ENCODE measurements around the gene ZNF726. TPM values are rescaled to one million over a fixed set of nuclear protein-coding genes. Genes with fewer than 3 reads are reported as not detected.
"Not testable (repeated sequence)": the region's sequence is repeated elsewhere in the genome, so short reads cannot be mapped to it uniquely, and the experiment has no call there.

Gene ZNF726
- total RNA-seq, 2 donors from 2014 or later, result 0.81 to 2.8 TPM

GRCh38 chr19:23925285-23925684 lies 10.6 kb downstream of the ZNF726 start:
- DNase-seq (ENCODE audit: low spot score), result no peak
- intact Hi-C loops (cut with DNase I), result no loop called here

- DNase-seq (ENCODE audit: low spot score), result no peak
- intact Hi-C loops (cut with DNase I), result no loop called here
Measured at GRCh38 chr19:23932878-23933277, 18.2 kb downstream of the ZNF726 start.

- intact Hi-C loops (cut with DNase I); DNase-seq (ENCODE audit: low spot score): not testable (repeated sequence)
Measured at GRCh38 chr19:23937031-23937430, 22.3 kb downstream of the ZNF726 start.

DNA sequence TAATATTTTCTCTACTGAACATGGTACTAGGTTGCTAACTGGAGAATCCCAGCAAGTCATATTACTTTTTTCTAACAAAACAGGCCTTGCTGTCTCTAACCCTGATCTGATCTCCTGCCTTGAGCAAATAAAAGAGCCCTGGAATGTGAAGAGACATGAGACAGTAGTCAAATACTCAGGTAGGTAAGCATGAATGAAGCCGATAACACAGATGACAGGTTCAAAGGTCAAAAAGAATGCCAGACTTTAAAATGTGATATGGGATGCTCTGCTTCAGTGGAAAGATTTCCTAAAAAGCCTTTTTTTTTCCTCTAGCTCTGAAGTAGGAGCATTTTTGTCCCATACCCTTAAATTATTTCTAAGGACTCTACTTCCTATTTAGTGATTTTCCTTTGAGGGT lies 28.7 kb downstream of the ZNF726 start:
- intact Hi-C loops (cut with DNase I), result no loop called here

DNA sequence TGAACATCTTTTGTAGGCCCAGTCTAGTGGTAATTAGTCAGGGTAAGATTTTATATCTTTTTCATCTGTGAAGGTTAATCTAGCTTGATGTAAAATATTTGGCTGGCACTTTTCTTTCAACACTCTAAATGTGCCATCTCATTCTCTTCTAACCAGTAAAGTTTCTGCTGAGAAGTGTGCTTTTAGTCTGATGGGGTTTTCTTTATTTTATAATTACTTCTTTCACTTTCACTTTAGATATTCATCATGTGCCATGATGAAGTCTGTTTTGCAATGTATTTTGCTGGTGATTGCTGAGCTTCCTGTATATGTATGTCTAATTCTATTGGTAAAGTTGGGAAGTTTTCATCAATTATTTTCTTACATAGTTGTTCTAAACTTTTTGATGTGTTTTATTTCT lies 31.9 kb downstream of the ZNF726 start:
- no peak for DNase-seq (ENCODE audit: low spot score)
- intact Hi-C loops (cut with DNase I), result no loop called here

More for the DNA sequence above, 28.7 kb downstream of the ZNF726 start:
- no peak for DNase-seq (ENCODE audit: low spot score)

GRCh38 chr19:23949611-23950010 lies 34.9 kb downstream of the ZNF726 start:
- intact Hi-C loops (cut with DNase I), result no loop called here
- DNase-seq (ENCODE audit: low spot score), result no peak

DNA sequence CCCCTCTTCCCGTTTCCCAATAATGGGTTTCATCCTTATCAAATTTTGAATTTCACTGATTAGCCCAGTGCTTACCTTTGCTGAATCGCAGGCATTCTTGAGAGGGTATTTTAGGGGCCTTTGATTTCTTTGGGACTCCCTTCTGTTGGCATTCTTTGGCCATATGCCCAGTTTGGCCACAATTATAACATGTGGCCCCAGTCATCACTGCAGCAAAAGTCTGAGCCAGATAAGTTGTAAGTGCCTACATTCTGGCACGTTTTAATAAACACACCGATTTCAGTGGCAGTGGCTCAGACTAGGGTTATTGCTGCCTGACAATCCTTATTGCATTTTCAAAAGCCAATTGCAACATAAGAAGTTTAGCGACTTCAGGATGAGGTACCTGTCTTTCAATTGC lies 41.4 kb downstream of the ZNF726 start:
- intact Hi-C loops (cut with DNase I), result no loop called here
- no peak for DNase-seq (ENCODE audit: low spot score)

DNA sequence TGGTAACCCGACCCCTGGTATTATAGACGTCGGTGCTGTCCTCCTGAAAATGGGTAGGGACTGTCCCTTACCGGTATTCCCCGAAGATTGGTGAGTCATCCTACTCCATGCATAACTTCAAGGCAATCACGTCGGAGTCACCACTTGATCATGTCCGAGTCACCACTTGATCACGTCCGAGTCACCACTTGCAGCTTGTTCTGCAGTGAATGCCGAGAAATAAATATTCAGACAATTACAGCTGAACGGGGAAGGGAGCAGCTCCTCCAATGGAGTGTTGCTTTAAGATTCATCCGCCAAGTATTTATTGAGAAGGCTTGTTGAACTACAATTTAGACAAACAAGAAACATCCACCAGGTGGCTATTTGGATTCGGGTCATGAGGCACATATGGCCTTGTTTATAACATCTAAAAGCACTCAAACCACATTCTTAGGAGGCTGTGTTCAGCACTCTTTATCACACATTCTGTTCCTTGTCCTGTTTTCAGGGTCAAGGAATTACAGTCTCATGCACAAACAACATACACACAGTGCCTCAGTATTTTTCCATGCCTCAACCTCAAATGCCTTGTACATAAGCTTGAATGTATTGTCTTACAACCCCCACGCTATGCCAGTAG lies 43.1 kb downstream of the ZNF726 start:
- intact Hi-C loops (cut with DNase I), result no loop called here
- DNase-seq (ENCODE audit: low spot score), result no peak

DNA sequence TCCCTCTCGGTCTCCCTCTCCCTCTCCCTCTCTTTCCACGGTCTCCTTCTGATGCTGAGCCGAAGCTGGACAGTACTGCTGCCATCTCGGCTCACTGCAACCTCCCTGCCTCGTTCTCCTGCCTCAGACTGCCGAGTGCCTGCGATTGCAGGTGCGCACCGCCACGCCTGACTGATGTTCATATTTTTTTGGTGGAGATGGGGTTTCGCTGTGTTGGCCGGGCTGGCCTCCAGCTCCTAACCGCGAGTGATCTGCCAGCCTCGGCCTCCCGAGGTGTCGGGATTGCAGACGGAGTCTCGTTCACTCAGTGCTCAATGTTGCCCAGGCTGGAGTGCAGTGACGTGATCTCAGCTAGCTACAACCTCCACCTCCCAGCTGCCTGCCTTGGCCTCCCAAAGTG lies 48.7 kb downstream of the ZNF726 start:
- DNase-seq (ENCODE audit: low spot score); intact Hi-C loops (cut with DNase I): not testable (repeated sequence)

- DNase-seq (ENCODE audit: low spot score); intact Hi-C loops (cut with DNase I): not testable (repeated sequence)
Measured at GRCh38 chr19:23963881-23964280, 49.2 kb downstream of the ZNF726 start.

GRCh38 chr19:23964334-23964733 lies 49.6 kb downstream of the ZNF726 start:
- DNase-seq (ENCODE audit: low spot score); intact Hi-C loops (cut with DNase I): not testable (repeated sequence)

DNA sequence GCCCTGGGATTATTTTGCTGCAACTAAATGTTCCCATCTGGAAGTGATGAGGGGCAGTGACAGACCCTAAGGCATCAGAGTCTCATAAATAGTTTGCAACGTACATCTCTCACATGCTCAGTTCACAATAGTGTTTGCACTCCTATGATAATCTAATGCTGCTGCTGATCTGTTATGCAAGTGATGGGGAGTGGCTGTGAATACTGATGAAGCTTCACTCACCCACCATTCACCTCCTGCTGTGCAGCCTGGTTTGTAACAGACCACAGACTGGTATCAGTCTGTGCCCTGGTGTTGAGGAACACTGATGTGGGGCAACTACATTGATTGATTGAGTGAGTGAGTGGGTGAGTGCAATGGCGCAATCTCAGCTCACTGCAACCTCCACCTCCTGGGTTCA lies 54.9 kb downstream of the ZNF726 start:
- intact Hi-C loops (cut with DNase I), result loop anchor here in 1 of 2 donors (5.0 kb wide), 1 partner anchor 92 kb away; no protein-coding TSS in a partner anchor
- no peak for DNase-seq (ENCODE audit: low spot score)

GRCh38 chr19:23971598-23971997 lies 56.9 kb downstream of the ZNF726 start:
- intact Hi-C loops (cut with DNase I), result no loop called here
- no peak for DNase-seq (ENCODE audit: low spot score)

DNA sequence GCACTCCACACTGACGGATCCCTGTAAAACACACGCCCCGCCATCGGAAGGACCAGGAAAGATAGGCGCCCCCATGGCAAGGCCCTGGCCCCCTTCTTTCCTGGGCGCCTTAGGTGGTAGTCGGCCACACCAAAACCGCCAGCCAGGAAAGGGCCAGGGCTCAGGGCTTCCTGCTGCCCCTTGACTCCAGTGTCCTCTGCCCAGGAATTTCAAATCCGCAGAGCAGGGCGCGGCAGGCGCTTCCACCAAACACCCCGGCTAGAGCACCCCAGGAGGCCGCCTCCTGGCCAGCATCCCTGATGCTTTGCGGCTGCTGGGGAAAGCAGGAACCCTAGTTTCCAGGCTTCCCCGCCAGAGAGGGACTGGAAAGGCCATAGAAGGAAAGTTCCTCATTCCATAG lies 57.5 kb downstream of the ZNF726 start:
- intact Hi-C loops (cut with DNase I), result no loop called here
- DNase-seq (ENCODE audit: low spot score), result no peak

GRCh38 chr19:23974941-23975340 lies 60.3 kb downstream of the ZNF726 start:
- DNase-seq (ENCODE audit: low spot score), result no peak
- intact Hi-C loops (cut with DNase I), result no loop called here

DNA sequence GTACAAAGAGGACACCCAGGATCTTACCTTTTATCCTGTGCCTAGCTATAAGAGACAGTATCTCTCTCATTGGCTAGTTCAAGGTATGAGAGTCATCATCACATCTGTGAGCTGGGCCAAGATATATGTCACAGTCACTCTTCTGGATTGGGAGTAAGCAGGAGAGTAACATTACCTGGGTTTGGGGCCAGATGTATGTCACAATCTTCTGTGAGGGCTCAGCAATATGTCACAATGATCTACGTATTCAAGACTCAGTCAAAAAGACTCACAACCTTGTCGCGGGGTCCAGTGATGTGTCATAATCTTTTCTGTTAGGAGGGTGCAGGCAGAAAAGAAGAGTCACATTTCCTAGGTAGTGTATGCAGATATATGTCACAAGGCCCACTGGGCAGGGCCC lies 61.9 kb downstream of the ZNF726 start:
- DNase-seq (ENCODE audit: low spot score); intact Hi-C loops (cut with DNase I): not testable (repeated sequence)

DNA sequence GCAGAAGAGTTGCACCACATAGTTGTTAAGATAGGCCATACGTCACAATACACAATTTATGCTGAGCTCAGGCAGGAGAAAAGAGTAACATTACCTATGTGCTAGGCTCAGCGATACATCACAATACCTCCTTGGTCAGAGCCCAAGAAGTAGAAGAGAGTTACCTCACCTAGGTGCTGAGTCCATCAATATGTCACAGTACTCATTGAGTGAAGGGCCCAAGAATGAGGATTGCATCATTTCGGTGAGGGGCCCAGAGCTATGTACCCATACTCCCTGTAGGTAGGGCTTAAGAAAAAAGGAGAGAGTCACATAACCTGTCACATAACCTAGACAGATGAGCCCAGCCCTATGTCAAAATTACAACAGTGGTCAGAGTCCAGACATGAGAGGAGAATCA lies 62.6 kb downstream of the ZNF726 start:
- DNase-seq (ENCODE audit: low spot score); intact Hi-C loops (cut with DNase I): not testable (repeated sequence)

- DNase-seq (ENCODE audit: low spot score), result no peak
- intact Hi-C loops (cut with DNase I), result no loop called here
Measured at GRCh38 chr19:23978068-23978467, 63.4 kb downstream of the ZNF726 start.

- intact Hi-C loops (cut with DNase I), result no loop called here
Measured at GRCh38 chr19:23980805-23981204, 66.1 kb downstream of the ZNF726 start.

DNA sequence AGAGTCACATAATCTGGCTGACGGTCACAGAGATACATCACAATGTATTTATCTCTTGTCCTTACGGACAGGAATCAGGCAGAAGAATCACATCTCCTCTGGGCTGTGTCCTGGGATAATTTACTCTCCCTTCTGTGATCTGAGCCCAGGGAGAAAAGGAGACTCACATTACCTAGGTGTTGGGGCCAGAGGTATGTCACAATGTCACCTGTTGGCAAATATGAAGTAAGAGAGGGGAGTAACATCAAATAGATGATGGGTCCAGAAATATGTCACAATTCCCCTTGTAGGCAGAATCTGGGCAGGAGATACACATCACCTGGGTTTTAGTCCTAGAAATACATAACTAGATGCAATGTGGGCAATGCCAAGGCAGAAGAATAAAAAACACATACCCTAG lies 67.2 kb downstream of the ZNF726 start:
- intact Hi-C loops (cut with DNase I), result no loop called here
- DNase-seq (ENCODE audit: low spot score), result no peak

More at GRCh38 chr19:23980805-23981204, 66.1 kb downstream of the ZNF726 start:
- no peak for DNase-seq (ENCODE audit: low spot score)

DNA sequence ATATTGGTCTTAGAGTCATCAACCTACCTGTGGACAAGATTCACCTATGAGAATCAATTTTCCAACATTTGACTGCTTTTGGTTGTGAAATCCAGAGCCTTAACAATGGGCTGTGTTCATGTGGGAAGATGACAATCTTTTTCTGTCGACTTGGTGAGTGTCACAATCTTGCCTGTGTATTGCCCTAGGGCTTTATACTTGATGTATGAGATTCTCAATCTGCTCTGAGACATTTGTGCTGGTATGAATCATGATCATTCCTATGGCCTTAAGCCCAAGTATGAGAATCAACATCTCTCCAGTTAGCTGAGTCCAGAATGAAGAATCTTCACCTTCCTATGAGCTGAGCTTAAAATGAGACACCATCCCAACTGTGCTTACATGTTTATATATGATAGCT lies 68.7 kb downstream of the ZNF726 start:
- intact Hi-C loops (cut with DNase I), result no loop called here
- DNase-seq (ENCODE audit: low spot score), result no peak
